Activated naive CD8-positive, alpha-beta T cell (primary cell): ENCODE data around the gene RUVBL1.
"Not testable (repeated sequence)": the region's sequence is repeated elsewhere in the genome, so short reads cannot be mapped to it uniquely, and the experiment has no call there.

Experiments
- H3K27ac Mint-ChIP-seq: one replicate; pipeline ENCODE4 v1.8.0; 2021; ENCODE audit warnings: mixed read lengths
- H3K27me3 Mint-ChIP-seq: one replicate; pipeline ENCODE4 v1.8.0; 2021; ENCODE audit warnings: mixed read lengths
- H3K36me3 Mint-ChIP-seq: one replicate; pipeline ENCODE4 v1.8.0; 2021; ENCODE audit warnings: mixed read lengths
- H3K4me1 Mint-ChIP-seq: one replicate; pipeline ENCODE4 v1.8.0; 2021; ENCODE audit warnings: low read depth, mixed read lengths
- H3K4me3 Mint-ChIP-seq: one replicate; pipeline ENCODE4 v1.8.0; 2021; ENCODE audit warnings: mild to moderate bottlenecking, mixed read lengths
- H3K9me3 Mint-ChIP-seq: one replicate; pipeline ENCODE4 v1.8.0; 2021; ENCODE audit warnings: low read depth, mixed read lengths

Gene RUVBL1

GRCh38 chr3:128123538-128124368, at the start of gene RUVBL1:
TSS of gene RUVBL1 (minus strand) at chr3:128123812. CDS start at chr3:128123724, 88 bp downstream.
- Mint-ChIP-seq H3K9me3 (no peaks in the 10 kb centered on the region), H3K27me3 (no peaks in the 10 kb centered on the region), H3K4me3 (peak within 1 kb of the TSS; percentile 98), H3K36me3 (peaks cover 11% of the 10 kb centered on the region), H3K4me1 (peaks cover 31% of the 10 kb centered on the region), H3K27ac (peak within 1 kb of the TSS; percentile 98)

GRCh38 chr3:128173200-128173599, 49.6 kb upstream of the RUVBL1 start:
- peaks cover 46% of the 10 kb centered on the region for H3K4me1 Mint-ChIP-seq
- H3K9me3 Mint-ChIP-seq: no peaks in the 10 kb centered on the region
- no peaks in the 10 kb centered on the region for H3K27me3 Mint-ChIP-seq
- no peak overlapping the region for H3K27ac Mint-ChIP-seq
- no peak overlapping the region for H3K4me3 Mint-ChIP-seq
- peaks cover 3% of the 10 kb centered on the region for H3K36me3 Mint-ChIP-seq

GRCh38 chr3:128170866-128171516, 47.4 kb upstream of the RUVBL1 start:
- Mint-ChIP-seq H3K4me3 (no peak overlapping the region), H3K27ac (no peak overlapping the region), H3K4me1 (peaks cover 34% of the 10 kb centered on the region), H3K27me3 (no peaks in the 10 kb centered on the region), H3K9me3 (no peaks in the 10 kb centered on the region), H3K36me3 (peaks cover 3% of the 10 kb centered on the region)

- Mint-ChIP-seq H3K27ac (no peak overlapping the region), H3K27me3 (no peaks in the 10 kb centered on the region), H3K9me3 (no peaks in the 10 kb centered on the region), H3K4me3 (no peak overlapping the region), H3K4me1 (peaks cover 32% of the 10 kb centered on the region), H3K36me3 (peaks cover 5% of the 10 kb centered on the region)
These were observed 45.2 kb upstream of the RUVBL1 start for GRCh38 chr3:128168836-128169235.

- Mint-ChIP-seq H3K27ac (no peak overlapping the region), H3K4me1 (peaks cover 28% of the 10 kb centered on the region)
These were observed 44.5 kb upstream of the RUVBL1 start for GRCh38 chr3:128167973-128168674.

GRCh38 chr3:128167646-128167972, 44.0 kb upstream of the RUVBL1 start:
- Mint-ChIP-seq H3K36me3 (peaks cover 5% of the 10 kb centered on the region), H3K4me3 (no peak overlapping the region), H3K4me1 (peaks cover 28% of the 10 kb centered on the region), H3K27me3 (no peaks in the 10 kb centered on the region), H3K9me3 (no peaks in the 10 kb centered on the region), H3K27ac (no peak overlapping the region)

More at GRCh38 chr3:128167973-128168674, 44.5 kb upstream of the RUVBL1 start:
- Mint-ChIP-seq H3K9me3 (no peaks in the 10 kb centered on the region), H3K27me3 (no peaks in the 10 kb centered on the region), H3K4me3 (no peak overlapping the region), H3K36me3 (peaks cover 5% of the 10 kb centered on the region)

GRCh38 chr3:128166971-128167453, 43.4 kb upstream of the RUVBL1 start:
- Mint-ChIP-seq H3K4me3 (no peak overlapping the region), H3K9me3 (no peaks in the 10 kb centered on the region), H3K4me1 (peaks cover 32% of the 10 kb centered on the region), H3K27ac (no peak overlapping the region), H3K36me3 (peaks cover 8% of the 10 kb centered on the region), H3K27me3 (no peaks in the 10 kb centered on the region)

GRCh38 chr3:128163432-128163831, 39.8 kb upstream of the RUVBL1 start:
- Mint-ChIP-seq H3K9me3 (no peaks in the 10 kb centered on the region), H3K27ac (no peak overlapping the region), H3K4me1 (peaks cover 39% of the 10 kb centered on the region), H3K4me3 (no peak overlapping the region), H3K27me3 (no peaks in the 10 kb centered on the region), H3K36me3 (peaks cover 12% of the 10 kb centered on the region)

- Mint-ChIP-seq H3K36me3 (peaks cover 23% of the 10 kb centered on the region), H3K9me3 (no peaks in the 10 kb centered on the region), H3K27ac (no peak overlapping the region), H3K4me3 (no peak overlapping the region), H3K4me1 (peaks cover 46% of the 10 kb centered on the region), H3K27me3 (no peaks in the 10 kb centered on the region)
These were observed 37.0 kb upstream of the RUVBL1 start for GRCh38 chr3:128160661-128161060.

GRCh38 chr3:128155616-128156360, 32.2 kb upstream of the RUVBL1 start:
- H3K27me3 Mint-ChIP-seq: no peaks in the 10 kb centered on the region
- H3K27ac Mint-ChIP-seq: no peak overlapping the region
- H3K36me3 Mint-ChIP-seq: peaks cover 19% of the 10 kb centered on the region
- H3K9me3 Mint-ChIP-seq: no peaks in the 10 kb centered on the region
- H3K4me3 Mint-ChIP-seq: peak overlapping the region; percentile 52
- H3K4me1 Mint-ChIP-seq: peaks cover 41% of the 10 kb centered on the region

GRCh38 chr3:128154354-128154753, 30.7 kb upstream of the RUVBL1 start:
- not testable (repeated sequence) for H3K27me3 Mint-ChIP-seq, H3K9me3 Mint-ChIP-seq
- Mint-ChIP-seq H3K27ac (peak overlapping the region; percentile 83), H3K4me3 (peak overlapping the region; percentile 95), H3K36me3 (peaks cover 14% of the 10 kb centered on the region), H3K4me1 (peaks cover 35% of the 10 kb centered on the region)

- Mint-ChIP-seq H3K4me1 (peaks cover 33% of the 10 kb centered on the region), H3K36me3 (peaks cover 13% of the 10 kb centered on the region), H3K27me3 (no peaks in the 10 kb centered on the region), H3K27ac (peak within 1 kb of the TSS; percentile 98), H3K4me3 (peak within 1 kb of the TSS; percentile 95), H3K9me3 (no peaks in the 10 kb centered on the region)
These were observed 29.8 kb upstream of the RUVBL1 start, which contains the start of gene EEFSEC for GRCh38 chr3:128153156-128154041. TSS of gene EEFSEC (plus strand) at chr3:128153481. CDS start at chr3:128153508, 27 bp downstream.

GRCh38 chr3:128152419-128153155, 29.0 kb upstream of the RUVBL1 start:
- peak overlapping the region; percentile 98 for H3K27ac Mint-ChIP-seq
- peak overlapping the region; percentile 95 for H3K4me3 Mint-ChIP-seq
- H3K36me3 Mint-ChIP-seq: peaks cover 7% of the 10 kb centered on the region
- peaks cover 33% of the 10 kb centered on the region for H3K4me1 Mint-ChIP-seq
- no peaks in the 10 kb centered on the region for H3K27me3 Mint-ChIP-seq
- H3K9me3 Mint-ChIP-seq: no peaks in the 10 kb centered on the region
